ENCODE results near the gene TMC1. TPM values are rescaled to one million over a fixed set of nuclear protein-coding genes. Genes with fewer than 3 reads are reported as not detected.

TMC1 gene
- total and polyA plus RNA-seq, 9 donors: 0.12 to 1.4 (median 0.48) TPM

GRCh38 chr9:72656021-72656420, 134.6 kb downstream of the TMC1 start:
- no peaks in the 10 kb centered on the region for H3K27me3 ChIP-seq
- H3K36me3 ChIP-seq: no peaks in the 10 kb centered on the region
- WGBS, 3 donors: 96 to 99% (median 98%) methylated on average over 12 of the region's 12 CpGs
- no peak overlapping the region for H3K27ac ChIP-seq
- no peak overlapping the region for H3K4me3 ChIP-seq
- DNase-seq: no peak
- TF ChIP-seq CTCF (IDR thresholded peaks at IDR 0.05) (no peak), EP300 (IDR thresholded peaks at IDR 0.05) (no peak), POLR2A (IDR thresholded peaks at IDR 0.05) (no peak)
- intact Hi-C loops (cut with DNase I): no loop called here
- H3K9me3 ChIP-seq: no peaks in the 10 kb centered on the region
- no peaks in the 10 kb centered on the region for H3K4me1 ChIP-seq (ENCODE audit: insufficient read depth)

DNA sequence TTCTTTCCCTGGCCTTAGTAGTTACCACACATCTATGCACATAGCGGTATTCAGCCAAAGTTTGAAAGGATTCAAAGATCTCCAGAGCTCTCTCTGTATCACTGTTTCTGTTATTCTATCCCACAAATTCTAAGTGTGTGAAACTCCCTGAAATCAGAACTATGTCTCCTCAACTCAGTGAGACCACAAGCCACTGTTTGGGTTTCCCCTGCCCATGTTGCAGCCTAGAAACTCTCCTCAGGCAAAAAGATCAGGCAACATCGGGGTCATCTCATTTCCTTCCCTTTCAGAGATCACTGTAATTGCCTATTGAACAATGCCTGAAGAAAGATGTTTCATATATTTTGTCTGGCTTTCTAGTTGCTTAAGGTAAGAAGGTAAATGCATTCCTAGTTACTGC, 135.6 kb downstream of the TMC1 start:
- Histone ChIP-seq H3K36me3 (no peaks in the 10 kb centered on the region), H3K27me3 (no peaks in the 10 kb centered on the region), H3K4me3 (no peak overlapping the region), H3K9me3 (no peaks in the 10 kb centered on the region), H3K4me1 (ENCODE audit: insufficient read depth) (no peaks in the 10 kb centered on the region), H3K27ac (no peak overlapping the region)
- 56 to 87% (median 86%) methylated on average over 2 of the region's 2 CpGs for whole genome bisulfite sequencing, 3 donors
- DNase-seq: no peak
- TF ChIP-seq POLR2A (IDR thresholded peaks at IDR 0.05): no peak
- TF ChIP-seq EP300 (IDR thresholded peaks at IDR 0.05): no peak
- no peak for TF ChIP-seq CTCF (IDR thresholded peaks at IDR 0.05)
- intact Hi-C loops (cut with DNase I): no loop called here

GRCh38 chr9:72658703-72659102, 137.3 kb downstream of the TMC1 start:
- DNase-seq: no peak
- 54 to 64% (median 61%) methylated on average over 2 of the region's 2 CpGs for WGBS, 3 donors
- Histone ChIP-seq H3K9me3 (no peaks in the 10 kb centered on the region), H3K4me1 (ENCODE audit: insufficient read depth) (no peaks in the 10 kb centered on the region), H3K36me3 (no peaks in the 10 kb centered on the region), H3K4me3 (no peak overlapping the region), H3K27ac (no peak overlapping the region), H3K27me3 (no peaks in the 10 kb centered on the region)
- intact Hi-C loops (cut with DNase I): no loop called here
- no peak for TF ChIP-seq POLR2A (IDR thresholded peaks at IDR 0.05)
- TF ChIP-seq CTCF (IDR thresholded peaks at IDR 0.05): no peak

GRCh38 chr9:72661401-72662135, 140.2 kb downstream of the TMC1 start:
- WGBS, 3 donors: 21 to 42% (median 25%) methylated on average over 2 of the region's 2 CpGs
- Histone ChIP-seq H3K27me3 (no peaks in the 10 kb centered on the region), H3K9me3 (no peaks in the 10 kb centered on the region), H3K27ac (no peak overlapping the region), H3K4me1 (ENCODE audit: insufficient read depth) (no peaks in the 10 kb centered on the region), H3K4me3 (no peak overlapping the region), H3K36me3 (no peaks in the 10 kb centered on the region)
- no peak for TF ChIP-seq CTCF (IDR thresholded peaks at IDR 0.05)
- no peak for TF ChIP-seq EP300 (IDR thresholded peaks at IDR 0.05)
- TF ChIP-seq POLR2A (IDR thresholded peaks at IDR 0.05): no peak
- intact Hi-C loops (cut with DNase I): no loop called here
- no peak for DNase-seq

Measured in ovary (tissue), 9 donors.